Measurements from ENCODE around the gene ENTPD1. TPM values are rescaled to one million over a fixed set of nuclear protein-coding genes. Genes with fewer than 3 reads are reported as not detected.
A peak's percentile ranks its signal among the peaks of the same experiment; 100 is the strongest.
"Not testable (repeated sequence)": the region's sequence is repeated elsewhere in the genome, so short reads cannot be mapped to it uniquely, and the experiment has no call there.

ENTPD1 gene, protein sequence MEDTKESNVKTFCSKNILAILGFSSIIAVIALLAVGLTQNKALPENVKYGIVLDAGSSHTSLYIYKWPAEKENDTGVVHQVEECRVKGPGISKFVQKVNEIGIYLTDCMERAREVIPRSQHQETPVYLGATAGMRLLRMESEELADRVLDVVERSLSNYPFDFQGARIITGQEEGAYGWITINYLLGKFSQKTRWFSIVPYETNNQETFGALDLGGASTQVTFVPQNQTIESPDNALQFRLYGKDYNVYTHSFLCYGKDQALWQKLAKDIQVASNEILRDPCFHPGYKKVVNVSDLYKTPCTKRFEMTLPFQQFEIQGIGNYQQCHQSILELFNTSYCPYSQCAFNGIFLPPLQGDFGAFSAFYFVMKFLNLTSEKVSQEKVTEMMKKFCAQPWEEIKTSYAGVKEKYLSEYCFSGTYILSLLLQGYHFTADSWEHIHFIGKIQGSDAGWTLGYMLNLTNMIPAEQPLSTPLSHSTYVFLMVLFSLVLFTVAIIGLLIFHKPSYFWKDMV
- total RNA-seq = 10 to 100 TPM in 3 of 4 donors, 1 to 10 TPM in 1; 7.5 to 39.4 (median 22.2) TPM

DNA sequence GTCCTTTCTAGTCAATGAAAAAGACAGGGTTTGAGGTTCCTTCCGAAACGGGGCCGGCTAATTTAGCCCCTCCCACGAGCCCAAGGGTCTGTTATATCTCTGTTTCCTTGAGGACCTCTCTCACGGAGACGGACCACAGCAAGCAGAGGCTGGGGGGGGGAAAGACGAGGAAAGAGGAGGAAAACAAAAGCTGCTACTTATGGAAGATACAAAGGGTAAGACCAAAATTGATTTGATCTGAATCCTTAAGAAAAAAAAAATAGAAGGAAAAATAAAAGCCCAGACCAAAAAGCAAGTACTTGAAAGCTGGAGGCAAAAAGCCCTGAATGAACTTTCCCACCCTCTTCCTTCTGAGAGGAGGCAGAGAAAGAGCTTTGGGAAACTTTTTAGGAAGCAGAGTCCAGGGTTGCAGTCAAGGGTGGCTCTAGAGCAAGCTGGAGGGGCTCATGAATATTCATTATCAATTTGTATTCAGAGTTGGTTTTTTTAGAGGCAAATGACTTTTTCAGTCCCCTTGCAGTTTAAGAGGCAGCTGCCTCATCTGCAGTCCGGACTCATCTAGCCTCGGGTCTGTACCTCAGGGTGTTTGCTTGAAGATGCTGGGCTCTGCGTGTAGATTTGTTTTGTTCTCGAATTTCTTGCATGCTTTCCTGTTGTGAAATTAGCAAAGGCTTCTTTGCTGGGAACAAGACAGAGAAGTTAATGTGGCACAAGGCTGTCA lies at the start of gene ENTPD1:
ENTPD1 (plus strand) TSS at position 123 of the 721 bp plus-strand sequence; CDS start at position 200, 77 bp downstream.
- TF ChIP-seq, protein P1, sequence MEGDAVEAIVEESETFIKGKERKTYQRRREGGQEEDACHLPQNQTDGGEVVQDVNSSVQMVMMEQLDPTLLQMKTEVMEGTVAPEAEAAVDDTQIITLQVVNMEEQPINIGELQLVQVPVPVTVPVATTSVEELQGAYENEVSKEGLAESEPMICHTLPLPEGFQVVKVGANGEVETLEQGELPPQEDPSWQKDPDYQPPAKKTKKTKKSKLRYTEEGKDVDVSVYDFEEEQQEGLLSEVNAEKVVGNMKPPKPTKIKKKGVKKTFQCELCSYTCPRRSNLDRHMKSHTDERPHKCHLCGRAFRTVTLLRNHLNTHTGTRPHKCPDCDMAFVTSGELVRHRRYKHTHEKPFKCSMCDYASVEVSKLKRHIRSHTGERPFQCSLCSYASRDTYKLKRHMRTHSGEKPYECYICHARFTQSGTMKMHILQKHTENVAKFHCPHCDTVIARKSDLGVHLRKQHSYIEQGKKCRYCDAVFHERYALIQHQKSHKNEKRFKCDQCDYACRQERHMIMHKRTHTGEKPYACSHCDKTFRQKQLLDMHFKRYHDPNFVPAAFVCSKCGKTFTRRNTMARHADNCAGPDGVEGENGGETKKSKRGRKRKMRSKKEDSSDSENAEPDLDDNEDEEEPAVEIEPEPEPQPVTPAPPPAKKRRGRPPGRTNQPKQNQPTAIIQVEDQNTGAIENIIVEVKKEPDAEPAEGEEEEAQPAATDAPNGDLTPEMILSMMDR (IDR thresholded peaks at IDR 0.05) = no peak
- no peak for DNase-seq (ENCODE audit: low spot score)
- ATAC-seq (ENCODE audit: low FRiP score) = no peak

DNA sequence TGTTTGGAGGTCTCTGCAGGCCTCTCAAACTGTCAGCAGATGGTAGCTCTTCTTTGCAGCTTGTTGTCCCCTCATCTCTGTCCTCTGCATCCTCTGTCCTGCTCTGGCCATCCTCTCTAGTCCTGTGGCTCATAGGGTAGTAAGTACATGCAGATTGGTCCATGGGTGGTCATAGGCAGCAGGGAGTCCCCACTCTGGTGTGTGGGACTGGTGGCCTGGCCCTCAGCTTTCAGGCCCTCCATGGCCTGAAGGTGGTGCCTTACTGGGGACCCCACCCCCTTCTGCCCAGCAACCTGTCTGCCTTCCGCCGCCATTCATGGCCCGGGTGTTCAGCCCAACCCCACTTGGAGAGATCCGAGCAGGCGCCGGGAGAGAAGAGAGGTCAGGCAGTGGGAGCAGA lies 49.4 kb upstream of the ENTPD1 start:
- DNase-seq (ENCODE audit: low spot score) (no peak), ATAC-seq (ENCODE audit: low FRiP score) (no peak)
- TF ChIP-seq, protein P1 (IDR thresholded peaks at IDR 0.05) = no peak

DNA sequence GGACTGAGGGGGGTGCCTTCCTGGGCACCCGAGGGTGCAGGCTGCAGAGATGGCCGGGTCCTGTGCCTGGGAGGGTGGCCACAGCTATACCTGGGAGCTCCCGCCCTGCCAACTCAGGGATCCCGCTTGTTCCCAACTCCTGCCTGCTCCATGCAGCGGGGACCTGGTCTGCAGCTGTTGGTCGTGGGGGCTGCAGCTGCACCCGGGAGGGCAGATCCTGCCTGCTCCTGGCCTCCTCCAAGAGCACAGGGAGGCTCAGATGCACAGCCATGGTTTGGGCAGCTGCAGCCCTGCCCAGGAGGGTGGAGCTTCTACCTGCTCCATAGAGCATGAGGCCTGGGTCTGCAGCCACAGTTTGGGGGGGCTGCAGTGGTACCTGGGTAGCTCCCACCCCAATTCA lies 49.0 kb upstream of the ENTPD1 start:
- DNase-seq (ENCODE audit: low spot score) = no peak
- TF ChIP-seq, protein P1 (IDR thresholded peaks at IDR 0.05) = no peak
- ATAC-seq (ENCODE audit: low FRiP score) = peak; percentile 37

DNA sequence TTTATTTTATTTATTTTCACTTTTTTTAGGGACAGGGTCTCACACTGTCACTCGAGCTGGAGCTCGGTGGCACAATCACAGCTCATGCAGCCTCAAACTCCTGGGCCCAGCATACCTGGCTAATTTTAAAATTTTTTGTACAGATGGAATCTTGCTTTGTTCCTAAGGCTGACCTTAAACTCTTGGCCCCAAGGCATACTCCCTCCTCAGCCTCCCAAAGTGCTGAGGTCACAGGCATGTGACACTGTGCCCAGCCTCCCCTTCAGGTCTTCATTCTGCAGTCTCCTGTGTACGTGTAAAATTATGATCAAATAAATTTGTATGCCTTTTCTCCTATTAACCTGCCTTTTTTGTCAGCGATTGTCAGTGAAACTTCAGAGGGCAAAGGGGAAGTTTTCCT lies 44.5 kb upstream of the ENTPD1 start:
- TF ChIP-seq, protein P1 (IDR thresholded peaks at IDR 0.05) = no peak
- ATAC-seq (ENCODE audit: low FRiP score) = no peak
- DNase-seq (ENCODE audit: low spot score) = no peak

DNA sequence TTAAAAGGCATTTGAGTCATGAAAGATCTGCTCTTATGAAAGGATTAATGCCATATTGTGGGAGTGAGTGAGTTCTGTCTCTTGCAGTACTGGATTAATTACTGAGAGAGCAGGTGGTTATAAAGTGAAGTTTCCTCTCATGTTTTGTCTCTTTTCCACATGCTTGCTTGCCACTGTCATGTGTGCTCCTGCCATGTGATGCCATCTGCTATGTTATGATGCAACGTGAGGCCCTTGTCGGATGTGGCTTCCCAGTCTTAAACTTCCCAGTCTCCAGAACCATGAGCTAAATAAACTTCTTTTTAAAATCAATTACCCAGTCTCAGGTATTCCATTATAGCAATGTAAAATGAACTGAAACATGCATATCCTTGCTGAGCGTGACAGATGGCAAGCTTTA lies 39.5 kb upstream of the ENTPD1 start:
- DNase-seq (ENCODE audit: low spot score) (no peak), ATAC-seq (ENCODE audit: low FRiP score) (no peak)
- TF ChIP-seq, protein P1 (IDR thresholded peaks at IDR 0.05) = no peak

DNA sequence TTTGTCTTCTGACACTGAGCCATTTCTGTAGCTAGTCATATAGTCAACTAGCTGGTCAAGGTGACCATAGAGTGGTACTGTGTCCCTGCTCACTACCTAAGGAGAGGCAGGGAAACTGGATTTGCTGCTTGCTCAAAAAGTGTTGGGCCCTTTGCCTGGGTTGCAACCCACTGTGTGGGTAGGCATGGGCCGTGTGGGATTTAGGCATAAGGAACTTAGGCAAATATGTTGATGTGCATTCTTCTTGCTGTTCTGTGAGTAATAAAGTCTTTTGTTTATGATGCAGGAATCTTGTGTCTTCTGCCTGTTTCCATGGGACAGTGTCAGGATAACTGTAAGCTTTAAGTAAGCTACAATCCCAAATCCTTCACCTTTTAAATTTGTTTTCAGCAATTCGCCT lies 39.1 kb upstream of the ENTPD1 start:
- DNase-seq (ENCODE audit: low spot score) (no peak), ATAC-seq (ENCODE audit: low FRiP score) (no peak)
- TF ChIP-seq, protein P1 (IDR thresholded peaks at IDR 0.05) = no peak

DNA sequence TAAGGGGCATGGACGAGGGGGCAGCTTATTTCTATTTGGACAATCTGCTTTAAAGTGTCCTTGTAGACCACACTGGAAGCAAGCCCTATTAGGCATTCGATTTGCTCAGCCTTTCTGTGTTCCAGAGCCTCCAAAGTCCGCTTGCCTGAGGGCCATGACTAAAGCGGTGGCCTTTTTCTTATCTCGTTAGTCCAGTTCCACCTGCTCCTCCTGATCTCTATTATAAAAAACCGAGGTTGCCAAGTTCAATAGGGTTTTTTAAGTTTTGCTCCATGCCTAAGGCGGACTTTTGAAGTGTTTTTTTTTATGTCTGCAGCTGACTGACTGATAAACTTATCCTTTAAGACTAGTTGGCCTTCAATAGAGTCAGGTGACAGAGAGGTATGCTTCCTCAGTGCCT lies 35.2 kb upstream of the ENTPD1 start:
- not testable (repeated sequence) for ATAC-seq (ENCODE audit: low FRiP score); DNase-seq (ENCODE audit: low spot score)

DNA sequence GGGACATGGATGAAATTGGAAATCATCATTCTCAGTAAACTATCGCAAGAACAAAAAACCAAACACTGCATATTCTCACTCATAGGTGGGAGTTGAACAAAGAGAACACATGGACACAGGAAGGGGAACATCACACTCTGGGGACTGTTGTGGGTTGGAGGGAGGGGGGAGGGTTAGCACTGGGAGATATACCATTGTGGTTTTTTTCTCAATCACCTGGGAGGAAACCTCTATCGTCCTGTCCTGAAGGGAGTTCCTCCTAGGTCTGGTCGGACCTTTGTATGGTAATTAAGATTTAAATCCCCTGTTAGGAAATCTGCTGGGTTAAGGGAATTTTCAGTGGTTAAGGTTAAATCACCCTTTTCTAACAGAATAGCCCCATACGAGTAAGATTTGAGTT lies 33.5 kb upstream of the ENTPD1 start:
- not testable (repeated sequence) for ATAC-seq (ENCODE audit: low FRiP score); DNase-seq (ENCODE audit: low spot score)

All from omental fat pad (tissue), 4 donors.